Astrocyte (in vitro differentiated cells and primary cell): Measurements from ENCODE around the gene LYZ. TPM values are rescaled to one million over a fixed set of nuclear protein-coding genes. Genes with fewer than 3 reads are reported as not detected.

Experiments used
- DNase-seq: peaks from one replicate; pipeline ENCODE4 v3.0.0-alpha.2; 2010; ENCODE audit warnings: low read depth
- FAIRE-seq: peaks from 2 replicates; lab custom pipeline; 2011; peaks lifted over from hg19 to GRCh38; lab: Jason Lieb, UNC
- H2AFZ ChIP-seq: 2 replicates; pipeline ENCODE4 v1.6.0; 2012; ENCODE audit warnings: low read depth, low read length, inconsistent platforms
- H3K27ac ChIP-seq: 2 replicates; pipeline ENCODE4 v1.5.1; 2011; ENCODE audit warnings: low read depth, low read length, inconsistent platforms
- H3K27me3 ChIP-seq: 2 replicates; pipeline ENCODE4 v1.6.0; 2011; ENCODE audit warnings: low read length, inconsistent platforms; ENCODE audit not compliant: insufficient read depth
- H3K36me3 ChIP-seq: 2 replicates; pipeline ENCODE4 v1.5.1; 2011; ENCODE audit warnings: low read length, inconsistent platforms; ENCODE audit not compliant: insufficient read depth
- H3K4me1 ChIP-seq: 2 replicates; pipeline ENCODE4 v1.5.1; 2011; ENCODE audit warnings: low read length, inconsistent platforms; ENCODE audit not compliant: insufficient read depth
- H3K4me2 ChIP-seq: 2 replicates; pipeline ENCODE4 v1.6.0; 2012; ENCODE audit warnings: low read length, inconsistent platforms
- H3K4me3 ChIP-seq: 2 replicates; pipeline ENCODE4 v1.5.1; 2011; ENCODE audit warnings: low read depth, mild to moderate bottlenecking, low read length, inconsistent platforms; ENCODE audit not compliant: insufficient read depth
- H3K79me2 ChIP-seq: 2 replicates; pipeline ENCODE4 v1.6.0; 2012; ENCODE audit warnings: mild to moderate bottlenecking, low read length, inconsistent platforms; ENCODE audit not compliant: insufficient read depth
- H3K9ac ChIP-seq: 2 replicates; pipeline ENCODE4 v1.6.0; 2012; ENCODE audit warnings: mild to moderate bottlenecking, low read length, inconsistent platforms
- H3K9me3 ChIP-seq: 2 replicates; pipeline ENCODE4 v1.5.1; 2012; ENCODE audit warnings: low read depth, mild to moderate bottlenecking, low read length, inconsistent platforms; ENCODE audit not compliant: insufficient read depth
- H4K20me1 ChIP-seq: 2 replicates; pipeline ENCODE4 v1.6.0; 2012; ENCODE audit warnings: low read length, inconsistent platforms; ENCODE audit not compliant: insufficient read depth
- H3K27ac Mint-ChIP-seq: one replicate; pipeline ENCODE4 v1.8.0; 2021; ENCODE audit warnings: mild to moderate bottlenecking, mixed read lengths; ENCODE audit not compliant: unreplicated experiment
- H3K27me3 Mint-ChIP-seq: one replicate; pipeline ENCODE4 v1.8.0; 2021; ENCODE audit warnings: low read depth, mixed read lengths; ENCODE audit not compliant: unreplicated experiment
- H3K36me3 Mint-ChIP-seq: one replicate; pipeline ENCODE4 v1.8.0; 2021; ENCODE audit warnings: low read depth, mixed read lengths; ENCODE audit not compliant: unreplicated experiment
- H3K4me1 Mint-ChIP-seq: one replicate; pipeline ENCODE4 v1.8.0; 2021; ENCODE audit warnings: low read depth, mixed read lengths; ENCODE audit not compliant: unreplicated experiment
- H3K4me3 Mint-ChIP-seq: one replicate; pipeline ENCODE4 v1.8.0; 2021; ENCODE audit warnings: mild to moderate bottlenecking, moderate library complexity, mixed read lengths; ENCODE audit not compliant: unreplicated experiment
- H3K9me3 Mint-ChIP-seq: one replicate; pipeline ENCODE4 v1.8.0; 2021; ENCODE audit warnings: mild to moderate bottlenecking, mixed read lengths; ENCODE audit not compliant: unreplicated experiment
- CTCF ChIP-seq: IDR thresholded peaks from 2 replicates; pipeline ENCODE4 v1.5.1; 2011; ENCODE audit warnings: low read depth, mild to moderate bottlenecking, inconsistent platforms, low read length, moderate library complexity; ENCODE audit not compliant: insufficient read depth
- EZH2 ChIP-seq: IDR thresholded peaks from 2 replicates; pipeline ENCODE4 v1.6.1; 2012; ENCODE audit warnings: mild to moderate bottlenecking, low read length, inconsistent platforms; ENCODE audit not compliant: insufficient read depth
- total RNA-seq: library from RNA; stranded (reverse); gene quantifications from 2 replicates; pipeline ENCODE4 v1.2.1, GENCODE V29; 2021

Gene LYZ
- total RNA-seq, 1 donor from 2014 or later = 0.45 TPM

- no peaks in the 10 kb centered on the region for H3K4me1 ChIP-seq
- H3K27ac ChIP-seq = no peak overlapping the region
- no peaks in the 10 kb centered on the region for H3K9me3 Mint-ChIP-seq
- H2AFZ ChIP-seq = no peak overlapping the region
- H3K27ac Mint-ChIP-seq = no peak overlapping the region
- no peaks in the 10 kb centered on the region for H3K36me3 ChIP-seq
- no peaks in the 10 kb centered on the region for H3K79me2 ChIP-seq
- H3K4me2 ChIP-seq = no peak overlapping the region
- H3K9me3 ChIP-seq = no peaks in the 10 kb centered on the region
- TF ChIP-seq EZH2 = no peak
- TF ChIP-seq CTCF = no peak
- no peak overlapping the region for H3K4me3 ChIP-seq
- H3K36me3 Mint-ChIP-seq = no peaks in the 10 kb centered on the region
- FAIRE-seq (no peak), DNase-seq (no peak)
- H3K27me3 Mint-ChIP-seq = peaks cover 12% of the 10 kb centered on the region
- peaks cover 3% of the 10 kb centered on the region for H3K4me1 Mint-ChIP-seq
- H4K20me1 ChIP-seq = no peaks in the 10 kb centered on the region
- H3K4me3 Mint-ChIP-seq = no peak overlapping the region
- peaks cover 24% of the 10 kb centered on the region for H3K27me3 ChIP-seq
- H3K9ac ChIP-seq = no peak overlapping the region
These were observed 19.8 kb upstream of the LYZ start for GRCh38 chr12:69328426-69328825.

- no peaks in the 10 kb centered on the region for H3K9me3 ChIP-seq
- no peak overlapping the region for H3K4me2 ChIP-seq
- H4K20me1 ChIP-seq = no peaks in the 10 kb centered on the region
- no peak overlapping the region for H2AFZ ChIP-seq
- no peaks in the 10 kb centered on the region for H3K9me3 Mint-ChIP-seq
- peaks cover 15% of the 10 kb centered on the region for H3K27me3 Mint-ChIP-seq
- peaks cover 22% of the 10 kb centered on the region for H3K27me3 ChIP-seq
- H3K36me3 ChIP-seq = no peaks in the 10 kb centered on the region
- H3K79me2 ChIP-seq = no peaks in the 10 kb centered on the region
- FAIRE-seq (no peak), DNase-seq (no peak)
- TF ChIP-seq EZH2 (no peak), CTCF (no peak)
- no peak overlapping the region for H3K4me3 ChIP-seq
- no peak overlapping the region for H3K27ac ChIP-seq
- no peaks in the 10 kb centered on the region for H3K36me3 Mint-ChIP-seq
- peaks cover 3% of the 10 kb centered on the region for H3K4me1 Mint-ChIP-seq
- H3K4me3 Mint-ChIP-seq = no peak overlapping the region
- no peak overlapping the region for H3K27ac Mint-ChIP-seq
- H3K4me1 ChIP-seq = no peaks in the 10 kb centered on the region
- no peak overlapping the region for H3K9ac ChIP-seq
These were observed 18.3 kb upstream of the LYZ start for GRCh38 chr12:69329669-69330428.
